Activated T-helper 17 cell treated with anti-CD3 and anti-CD28 coated beads, Interleukin-2, amount 50 U/mL, for 72 hours (primary cell): Measurements from ENCODE around the gene CNPY2. TPM values are rescaled to one million over a fixed set of nuclear protein-coding genes. Genes with fewer than 3 reads are reported as not detected.

Experiments
- ATAC-seq: fragments of 150-1000 bp; cut with Tn5 transposase; replicated peaks from 2 replicates; pipeline ENCODE4 v1.10.0; 2021; ENCODE audit warnings: mild to moderate bottlenecking, moderate library complexity
- H3K27ac Mint-ChIP-seq: one replicate; pipeline ENCODE4 v1.8.0; 2022; ENCODE audit warnings: mixed read lengths
- H3K27me3 Mint-ChIP-seq: one replicate; pipeline ENCODE4 v1.8.0; 2022; ENCODE audit warnings: mixed read lengths
- H3K36me3 Mint-ChIP-seq: one replicate; pipeline ENCODE4 v1.8.0; 2022; ENCODE audit warnings: low read depth, mild to moderate bottlenecking, mixed read lengths
- H3K4me1 Mint-ChIP-seq: one replicate; pipeline ENCODE4 v1.8.0; 2022; ENCODE audit warnings: mixed read lengths
- H3K4me3 Mint-ChIP-seq: one replicate; pipeline ENCODE4 v1.8.0; 2022; ENCODE audit warnings: mild to moderate bottlenecking, mixed read lengths
- H3K9me3 Mint-ChIP-seq: one replicate; pipeline ENCODE4 v1.8.0; 2022; ENCODE audit warnings: mixed read lengths
- total RNA-seq, 2 donors: library from RNA; stranded (reverse); gene quantifications; one replicate each; pipeline ENCODE4 v1.2.3, GENCODE V29; 2022

Gene CNPY2
- total RNA-seq, 2 donors from 2014 or later = 86.5 to 165 TPM

GRCh38 chr12:56321027-56321426, 5.2 kb upstream of the CNPY2 start:
- H3K9me3 Mint-ChIP-seq = no peaks in the 10 kb centered on the region
- no peak overlapping the region for H3K27ac Mint-ChIP-seq
- H3K36me3 Mint-ChIP-seq = peaks cover 38% of the 10 kb centered on the region
- ATAC-seq = peak; percentile 69
- peaks cover 6% of the 10 kb centered on the region for H3K4me1 Mint-ChIP-seq
- no peaks in the 10 kb centered on the region for H3K27me3 Mint-ChIP-seq
- no peak overlapping the region for H3K4me3 Mint-ChIP-seq

- Mint-ChIP-seq H3K27me3 (no peaks in the 10 kb centered on the region), H3K9me3 (no peaks in the 10 kb centered on the region), H3K4me3 (no peak overlapping the region), H3K36me3 (peaks cover 36% of the 10 kb centered on the region), H3K4me1 (no peaks in the 10 kb centered on the region), H3K27ac (peak overlapping the region; percentile 32)
- ATAC-seq = no peak
These were observed 1.9 kb upstream of the CNPY2 start for GRCh38 chr12:56317675-56318074.

DNA sequence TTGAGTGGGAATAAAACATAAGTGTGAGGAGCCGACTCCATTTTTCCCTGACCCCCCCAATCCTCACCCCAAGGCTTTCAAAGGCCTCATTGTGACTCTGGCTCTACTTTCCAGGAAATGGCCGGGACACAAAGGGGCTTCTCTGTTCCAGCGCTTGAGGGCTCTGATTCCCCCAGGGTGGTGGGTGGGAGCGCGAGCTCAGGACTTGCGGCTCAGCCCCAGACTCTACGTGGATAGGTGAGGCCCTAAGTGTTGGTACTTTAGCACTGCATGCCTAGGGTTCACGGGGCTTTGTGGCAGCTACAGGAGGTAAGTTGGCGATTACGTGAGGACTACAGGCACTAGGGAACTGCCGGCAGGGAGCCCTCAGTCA, 553 bp downstream of the CNPY2 start:
- Mint-ChIP-seq H3K27ac (peak overlapping the region; percentile 99), H3K4me1 (no peaks in the 10 kb centered on the region), H3K9me3 (no peaks in the 10 kb centered on the region), H3K36me3 (peaks cover 58% of the 10 kb centered on the region), H3K27me3 (no peaks in the 10 kb centered on the region), H3K4me3 (peak overlapping the region; percentile 98)
- ATAC-seq = peak; percentile 4

GRCh38 chr12:56311003-56311402, 4.8 kb downstream of the CNPY2 start:
- Mint-ChIP-seq H3K9me3 (no peaks in the 10 kb centered on the region), H3K4me1 (no peaks in the 10 kb centered on the region), H3K27ac (no peak overlapping the region), H3K36me3 (peaks cover 88% of the 10 kb centered on the region), H3K4me3 (no peak overlapping the region), H3K27me3 (no peaks in the 10 kb centered on the region)
- no peak for ATAC-seq

DNA sequence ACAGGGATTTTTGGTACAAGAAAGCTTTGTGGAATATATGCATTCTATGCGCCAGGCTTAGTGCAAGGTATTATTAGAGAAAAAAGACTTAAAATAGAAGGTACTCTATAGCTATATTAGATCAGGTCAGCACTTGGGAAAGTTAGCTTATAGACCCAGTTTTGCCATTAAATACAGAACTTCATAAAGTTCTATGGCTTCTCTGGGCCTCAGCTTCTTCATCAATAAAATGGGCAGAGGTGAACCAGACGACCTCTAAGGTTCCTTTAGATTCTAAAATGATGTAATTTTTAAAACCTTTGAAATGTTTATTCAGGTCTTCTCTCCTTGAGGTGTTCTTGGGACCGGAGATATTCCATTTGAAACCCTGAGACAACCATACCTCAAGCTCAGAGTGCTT, 7.1 kb downstream of the CNPY2 start:
- peaks cover 84% of the 10 kb centered on the region for H3K36me3 Mint-ChIP-seq
- H3K27me3 Mint-ChIP-seq = no peaks in the 10 kb centered on the region
- H3K4me1 Mint-ChIP-seq = no peaks in the 10 kb centered on the region
- no peak overlapping the region for H3K4me3 Mint-ChIP-seq
- no peak overlapping the region for H3K27ac Mint-ChIP-seq
- H3K9me3 Mint-ChIP-seq = no peaks in the 10 kb centered on the region
- ATAC-seq = no peak

GRCh38 chr12:56307221-56307965, 8.4 kb downstream of the CNPY2 start:
- Mint-ChIP-seq H3K4me1 (no peaks in the 10 kb centered on the region), H3K27ac (no peak overlapping the region), H3K36me3 (peaks cover 71% of the 10 kb centered on the region), H3K9me3 (no peaks in the 10 kb centered on the region), H3K4me3 (no peak overlapping the region), H3K27me3 (no peaks in the 10 kb centered on the region)
- ATAC-seq = no peak

DNA sequence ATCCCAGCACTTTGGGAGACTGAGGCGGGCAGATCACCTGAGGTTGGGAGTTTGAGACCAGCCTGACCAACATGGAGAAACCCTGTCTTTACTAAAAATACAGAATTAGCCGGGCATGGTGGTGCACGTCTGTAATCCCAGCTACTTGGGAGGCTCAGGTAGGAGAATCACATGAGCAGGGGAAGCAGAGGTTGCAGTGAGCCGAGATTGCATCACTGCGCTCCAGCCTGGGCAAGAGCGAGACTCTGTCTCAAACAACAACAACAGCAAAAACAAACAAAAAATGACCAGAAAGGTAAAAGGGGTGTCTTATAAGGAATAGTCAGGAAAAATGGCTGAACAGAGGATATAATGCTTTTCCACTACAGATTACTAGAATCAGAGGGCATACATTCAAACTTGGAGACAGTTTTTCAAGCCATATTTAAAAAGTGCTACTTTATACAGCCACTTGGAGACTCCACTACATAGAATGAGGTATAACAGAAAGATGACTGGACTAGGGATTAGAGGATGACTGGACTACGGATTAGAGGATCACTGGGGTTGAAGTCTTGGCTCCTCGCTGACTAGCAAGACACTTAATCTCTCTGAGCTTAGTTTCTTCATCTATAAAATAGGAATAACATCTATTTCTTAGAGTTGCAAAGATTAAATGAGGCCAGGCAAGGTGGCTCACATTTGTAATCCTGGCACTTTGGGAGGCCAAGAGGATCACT, 10.8 kb downstream of the CNPY2 start:
- H3K27ac Mint-ChIP-seq = no peak overlapping the region
- H3K36me3 Mint-ChIP-seq = peaks cover 50% of the 10 kb centered on the region
- peaks cover 7% of the 10 kb centered on the region for H3K4me1 Mint-ChIP-seq
- H3K4me3 Mint-ChIP-seq = no peak overlapping the region
- H3K9me3 Mint-ChIP-seq = no peaks in the 10 kb centered on the region
- no peak for ATAC-seq
- no peaks in the 10 kb centered on the region for H3K27me3 Mint-ChIP-seq

DNA sequence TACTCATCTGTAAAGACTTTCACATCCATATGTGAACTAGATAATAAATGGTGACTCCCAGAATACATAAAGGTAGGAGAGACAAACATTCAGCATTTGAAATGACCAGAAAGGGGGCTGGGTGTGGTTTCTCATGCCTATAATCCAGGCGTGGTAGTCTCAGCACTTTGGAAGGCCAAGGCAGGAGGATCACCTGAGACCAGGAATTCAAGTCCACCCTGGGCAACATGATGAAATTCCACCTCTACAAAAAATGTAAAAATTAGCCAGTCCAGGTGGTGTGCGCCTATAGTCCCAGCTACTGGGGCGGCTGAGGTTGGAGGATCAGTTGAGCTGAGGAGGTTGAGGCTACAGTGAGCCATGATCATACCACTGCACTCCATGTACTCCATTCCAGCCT, 11.5 kb downstream of the CNPY2 start:
- no peak for ATAC-seq
- no peaks in the 10 kb centered on the region for H3K9me3 Mint-ChIP-seq
- H3K4me1 Mint-ChIP-seq = peaks cover 7% of the 10 kb centered on the region
- H3K36me3 Mint-ChIP-seq = peaks cover 49% of the 10 kb centered on the region
- H3K4me3 Mint-ChIP-seq = no peak overlapping the region
- H3K27ac Mint-ChIP-seq = no peak overlapping the region
- no peaks in the 10 kb centered on the region for H3K27me3 Mint-ChIP-seq

- Mint-ChIP-seq H3K27ac (peak overlapping the region; percentile 89), H3K9me3 (no peaks in the 10 kb centered on the region), H3K27me3 (no peaks in the 10 kb centered on the region), H3K4me1 (peaks cover 23% of the 10 kb centered on the region), H3K4me3 (peak overlapping the region; percentile 81), H3K36me3 (peaks cover 57% of the 10 kb centered on the region)
- peak; percentile 1 for ATAC-seq
These were observed 14.9 kb downstream of the CNPY2 start for GRCh38 chr12:56300644-56301464.

DNA sequence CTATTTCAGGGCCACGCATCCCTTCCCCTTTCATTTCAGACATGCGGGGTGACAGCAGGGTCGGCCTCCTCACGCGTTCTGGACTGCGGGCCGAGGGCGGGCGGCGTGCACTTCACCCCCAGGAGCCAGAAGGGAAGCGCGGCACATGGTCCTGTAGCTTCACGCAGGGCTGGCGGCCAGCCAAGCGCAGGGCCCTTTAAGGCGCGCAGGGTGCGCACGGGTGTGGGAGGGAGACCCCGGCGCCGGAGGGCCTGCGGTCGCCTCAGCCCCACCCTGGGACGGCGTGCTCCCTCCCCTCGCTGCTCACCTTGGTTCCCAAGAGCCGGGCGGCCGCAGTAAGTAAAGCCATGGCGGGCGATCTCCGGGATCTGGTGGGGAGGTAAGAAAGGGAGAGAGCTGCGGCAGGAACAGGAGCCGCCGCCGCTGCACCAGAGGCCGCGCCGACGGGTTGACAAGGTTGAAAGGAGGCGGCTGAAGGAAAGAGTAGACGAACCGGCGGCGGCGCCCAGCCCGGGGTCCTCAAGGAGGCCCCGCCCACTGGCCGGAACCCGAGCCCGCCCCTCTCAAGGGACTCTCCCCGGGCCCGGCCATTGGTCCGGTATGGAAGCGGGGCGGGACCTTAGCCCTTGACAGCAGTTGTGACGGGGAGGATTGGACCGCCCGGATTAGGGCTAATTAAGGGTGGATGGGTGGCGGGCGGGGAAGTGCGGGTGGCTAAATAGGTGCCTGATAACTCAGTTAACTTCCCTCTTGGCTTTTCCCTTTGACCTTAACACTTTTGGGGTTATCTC, 15.7 kb downstream of the CNPY2 start, which contains the start of gene CS:
Gene CS, minus strand, starts transcription at position 478 of the 791 bp plus-strand sequence. Its CDS starts 129 bp downstream, at position 349.
- H3K27me3 Mint-ChIP-seq = no peaks in the 10 kb centered on the region
- H3K9me3 Mint-ChIP-seq = no peaks in the 10 kb centered on the region
- peaks cover 58% of the 10 kb centered on the region for H3K36me3 Mint-ChIP-seq
- peak within 1 kb of the TSS; percentile 81 for H3K4me3 Mint-ChIP-seq
- peak within 1 kb of the TSS; percentile 89 for H3K27ac Mint-ChIP-seq
- H3K4me1 Mint-ChIP-seq = peaks cover 23% of the 10 kb centered on the region
- peak; percentile 99 for ATAC-seq

DNA sequence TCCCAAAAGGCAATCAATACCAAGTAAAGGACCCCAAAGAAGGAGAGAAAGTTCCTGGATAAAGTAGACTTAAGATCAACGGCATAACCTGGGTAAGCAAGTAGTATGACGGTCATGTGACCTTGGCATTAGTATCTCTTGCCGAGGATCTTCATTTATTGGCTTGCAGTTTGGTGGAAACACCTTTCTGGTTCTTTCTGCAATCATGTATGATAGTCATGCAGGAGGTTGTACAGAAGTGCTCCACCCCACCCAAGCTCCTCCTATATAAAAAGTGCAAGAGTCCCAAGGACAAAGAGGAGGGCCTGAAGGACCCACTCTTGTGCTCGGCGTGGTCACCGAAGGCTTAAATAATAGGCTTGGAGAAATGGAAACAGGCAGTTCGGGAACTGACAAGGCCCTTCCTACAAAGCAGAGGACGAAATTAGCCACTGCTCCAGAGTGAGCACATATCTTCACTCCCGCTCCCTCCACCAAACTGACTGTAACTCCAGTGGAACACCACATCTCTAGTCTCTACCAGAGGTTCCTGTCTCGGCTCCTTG, 16.4 kb downstream of the CNPY2 start:
- Mint-ChIP-seq H3K4me1 (peaks cover 23% of the 10 kb centered on the region), H3K36me3 (peaks cover 56% of the 10 kb centered on the region), H3K9me3 (no peaks in the 10 kb centered on the region), H3K27me3 (no peaks in the 10 kb centered on the region), H3K4me3 (peak overlapping the region; percentile 81), H3K27ac (peak overlapping the region; percentile 89)
- peak; percentile 2 for ATAC-seq

DNA sequence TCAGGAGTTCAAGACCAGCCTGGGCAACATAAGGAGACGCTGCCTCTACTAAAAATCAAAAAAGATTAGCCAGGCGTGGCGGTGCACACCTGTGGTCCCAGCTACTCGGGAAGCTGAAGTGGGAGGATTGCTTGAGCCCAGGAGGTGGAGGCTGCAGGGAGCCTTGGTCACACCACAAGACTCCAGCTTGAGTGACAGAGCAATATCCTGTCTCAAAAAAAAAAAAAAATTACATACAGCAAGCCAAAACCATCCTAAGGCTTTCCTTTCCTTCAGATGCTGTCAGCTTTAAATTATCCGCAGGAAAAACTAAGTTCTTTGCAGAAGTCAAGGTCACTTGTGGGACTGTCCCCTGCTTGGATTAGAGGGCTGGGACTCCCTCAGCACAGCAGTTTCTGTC, 17.0 kb downstream of the CNPY2 start:
- no peaks in the 10 kb centered on the region for H3K27me3 Mint-ChIP-seq
- peaks cover 23% of the 10 kb centered on the region for H3K4me1 Mint-ChIP-seq
- ATAC-seq = no peak
- H3K27ac Mint-ChIP-seq = peak overlapping the region; percentile 89
- no peaks in the 10 kb centered on the region for H3K9me3 Mint-ChIP-seq
- H3K36me3 Mint-ChIP-seq = peaks cover 56% of the 10 kb centered on the region
- H3K4me3 Mint-ChIP-seq = peak overlapping the region; percentile 81

DNA sequence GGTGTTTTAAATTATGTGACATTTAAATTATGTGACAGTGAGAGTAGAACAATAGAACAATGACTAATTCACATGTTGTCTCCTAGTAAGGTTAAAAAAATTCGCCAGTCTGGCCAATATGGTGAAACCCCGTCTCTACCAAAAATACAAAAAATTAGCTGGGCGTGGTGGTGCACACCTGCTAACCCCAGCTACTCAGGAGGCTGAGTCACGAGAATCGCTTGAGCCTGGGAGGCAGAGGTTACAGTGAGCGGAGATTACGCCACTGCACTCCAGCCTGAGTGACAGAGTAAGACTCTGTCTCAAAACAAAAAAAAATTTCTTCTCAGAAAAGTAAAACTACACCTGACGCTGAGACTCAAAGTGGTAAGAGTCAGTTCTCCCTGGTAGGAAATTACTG, 18.4 kb downstream of the CNPY2 start:
- ATAC-seq = no peak
- H3K9me3 Mint-ChIP-seq = no peaks in the 10 kb centered on the region
- H3K4me1 Mint-ChIP-seq = peaks cover 28% of the 10 kb centered on the region
- peaks cover 67% of the 10 kb centered on the region for H3K36me3 Mint-ChIP-seq
- peak overlapping the region; percentile 81 for H3K4me3 Mint-ChIP-seq
- peak overlapping the region; percentile 25 for H3K27ac Mint-ChIP-seq
- H3K27me3 Mint-ChIP-seq = no peaks in the 10 kb centered on the region

GRCh38 chr12:56296295-56296694, 19.5 kb downstream of the CNPY2 start:
- no peak for ATAC-seq
- H3K4me1 Mint-ChIP-seq = peaks cover 32% of the 10 kb centered on the region
- H3K27ac Mint-ChIP-seq = no peak overlapping the region
- no peaks in the 10 kb centered on the region for H3K27me3 Mint-ChIP-seq
- H3K4me3 Mint-ChIP-seq = peak overlapping the region; percentile 81
- H3K36me3 Mint-ChIP-seq = peaks cover 76% of the 10 kb centered on the region
- H3K9me3 Mint-ChIP-seq = no peaks in the 10 kb centered on the region
